HG03469 (cell line): Measurements from ENCODE around the gene PRDM5.

Source experiments
- ATAC-seq: cut with Tn5 transposase; IDR thresholded peaks from one replicate; pipeline ENCODE4 v1.9.1; 2021; ENCODE audit warnings: mild to moderate bottlenecking, moderate library complexity, moderate number of reproducible peaks; ENCODE audit not compliant: unreplicated experiment

The PRDM5 gene

DNA sequence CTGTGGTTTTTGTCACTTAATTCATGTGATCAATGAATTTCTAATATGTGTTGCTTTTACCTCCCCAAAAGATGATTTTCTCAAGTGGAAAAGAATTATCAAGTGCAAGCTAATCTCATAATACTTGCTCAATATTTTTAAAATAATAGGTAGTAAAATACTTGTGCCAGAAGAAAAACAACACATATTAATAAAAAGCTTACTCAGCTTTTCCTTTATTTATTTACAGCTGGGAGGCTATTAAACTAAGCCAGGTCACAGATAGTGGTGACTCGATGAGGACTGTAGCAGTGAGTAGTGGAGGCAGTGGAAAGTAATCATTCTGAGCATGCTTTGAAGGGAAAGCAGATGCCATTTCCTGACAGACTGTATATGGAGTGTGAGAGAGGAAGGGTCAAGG lies 96.1 kb downstream of the PRDM5 start:
- no peak for ATAC-seq

DNA sequence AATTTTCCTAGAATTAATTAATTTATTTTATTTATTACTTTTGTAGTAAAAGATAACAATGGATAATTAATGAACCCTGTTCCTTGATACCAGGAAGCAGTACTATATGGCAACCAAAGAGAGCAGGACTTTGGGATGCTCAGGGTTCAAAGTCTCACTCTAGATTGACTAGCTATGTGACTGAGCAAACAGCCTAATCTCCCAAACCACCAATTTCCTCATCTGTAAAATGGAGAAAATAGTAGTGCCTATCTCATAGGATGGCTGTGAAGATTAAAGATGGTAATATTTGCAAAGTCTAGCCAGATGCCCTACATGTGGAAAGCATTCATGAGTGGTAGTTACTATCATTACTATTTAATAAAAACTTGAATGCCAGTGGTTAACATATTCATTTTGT lies 97.6 kb downstream of the PRDM5 start:
- no peak for ATAC-seq

DNA sequence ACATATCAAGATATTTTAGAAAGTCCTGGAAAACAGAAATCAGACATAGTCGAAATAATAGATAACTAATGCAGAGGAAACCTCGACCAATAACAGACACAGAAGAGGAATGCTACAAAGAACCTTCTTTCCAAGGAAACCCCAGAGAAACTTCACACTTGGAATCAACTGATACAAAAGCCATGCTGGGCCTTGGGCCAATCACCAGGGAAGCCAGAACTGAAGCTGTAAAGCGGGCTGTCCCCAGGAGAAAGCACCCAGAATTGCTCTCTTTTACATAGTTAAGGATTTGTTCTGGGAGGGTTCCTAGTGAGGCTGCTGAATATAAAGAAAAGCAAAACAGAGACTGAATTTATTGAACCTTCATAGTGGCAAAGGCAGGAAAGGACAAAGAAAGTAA lies 100.5 kb downstream of the PRDM5 start:
- ATAC-seq = no peak

DNA sequence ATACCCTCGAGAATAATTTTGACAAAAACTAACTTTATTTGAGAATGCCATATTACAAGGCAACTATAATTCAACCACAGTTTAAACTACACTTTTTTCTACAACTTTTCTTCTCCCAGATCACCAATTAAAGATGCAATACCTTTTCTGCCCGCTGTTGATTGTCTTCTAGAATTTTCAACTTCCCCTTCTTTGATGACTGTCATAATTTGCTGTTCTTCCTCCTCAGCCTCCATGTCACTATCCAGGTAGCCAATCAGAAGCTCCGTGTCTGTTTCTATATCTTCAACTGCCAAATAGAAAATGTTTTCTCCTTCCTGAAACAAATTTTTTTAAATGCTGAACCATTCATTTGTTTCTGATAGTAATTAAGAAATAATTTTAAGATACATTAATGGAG lies 101.5 kb downstream of the PRDM5 start:
- ATAC-seq = no peak

DNA sequence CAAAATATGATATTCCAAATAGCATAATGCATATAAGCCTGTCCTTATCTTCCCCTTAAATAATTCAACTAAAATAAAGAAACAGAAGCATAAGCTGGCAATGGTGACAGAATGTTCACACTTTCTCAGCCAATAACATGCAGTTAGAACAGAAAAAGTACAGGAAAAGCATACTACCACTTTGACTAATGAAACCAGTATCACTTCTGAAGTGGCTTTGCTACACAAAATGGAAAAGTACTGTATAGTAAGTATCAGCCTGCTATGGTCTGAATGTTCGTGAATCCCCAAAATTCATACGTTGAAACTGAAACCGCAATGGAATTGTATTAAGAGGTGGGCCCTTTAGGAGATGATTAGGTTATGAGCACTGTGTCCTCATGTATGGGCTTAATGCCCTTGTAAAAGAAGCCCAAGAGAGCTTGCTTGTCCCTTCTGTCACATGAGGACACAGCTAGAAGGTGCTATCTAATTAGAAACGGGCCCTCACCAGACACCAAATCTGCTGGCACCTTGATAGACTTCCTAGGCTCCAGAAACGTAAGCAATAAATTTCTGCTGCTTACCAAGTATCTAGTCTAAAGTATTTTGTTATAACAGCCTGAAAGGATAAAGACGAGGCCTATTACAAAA lies 102.6 kb downstream of the PRDM5 start:
- peak; percentile 75 for ATAC-seq

DNA sequence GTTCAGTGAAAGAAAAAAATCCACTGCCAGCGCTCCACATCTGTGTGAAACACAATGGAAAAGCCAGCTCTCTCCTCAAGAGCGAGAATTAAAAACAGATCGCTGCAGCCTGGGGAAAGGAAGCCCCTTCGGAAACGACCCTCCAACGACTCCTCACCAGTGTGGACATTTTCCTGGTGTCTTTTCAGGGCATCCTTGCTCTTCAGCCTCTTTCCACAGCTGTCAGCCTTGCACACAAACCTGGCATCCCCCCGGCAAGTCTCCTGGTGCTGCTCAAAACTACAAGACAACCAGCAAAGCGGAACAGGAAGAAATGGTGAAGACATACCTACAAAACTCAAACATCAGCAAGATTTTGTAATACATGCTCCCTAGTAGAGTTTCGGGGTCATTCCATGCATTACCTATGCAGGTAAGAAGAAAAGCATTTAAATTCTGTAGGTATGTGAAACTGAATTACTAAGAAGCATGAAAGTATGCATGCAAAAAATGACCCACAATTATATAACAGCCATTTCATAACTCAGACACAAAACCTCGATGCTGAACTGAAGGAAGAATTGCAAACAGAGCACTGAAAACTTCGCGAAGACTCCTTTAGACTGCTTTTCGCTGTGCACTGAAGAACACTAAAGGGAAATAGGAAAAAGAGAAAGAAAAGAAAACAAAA lies 106.1 kb downstream of the PRDM5 start:
- no peak for ATAC-seq

DNA sequence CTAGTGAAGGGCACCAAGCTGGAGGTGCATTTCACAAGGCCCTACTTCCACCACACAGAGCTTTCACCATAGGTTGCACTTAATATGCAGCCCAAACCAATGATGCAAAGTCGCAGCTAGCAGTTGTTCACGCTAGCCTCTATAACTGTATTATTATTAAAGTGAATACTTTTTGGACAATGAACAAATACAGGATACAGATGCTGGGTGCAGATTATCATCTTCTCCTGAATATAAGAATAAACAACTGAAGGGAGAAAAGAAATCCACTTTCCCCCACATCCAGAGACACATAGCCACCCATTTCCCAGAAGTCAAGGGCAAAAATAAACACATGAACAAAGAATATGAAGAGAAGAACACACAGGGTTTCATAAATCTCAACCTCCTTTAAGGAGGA lies 107.2 kb downstream of the PRDM5 start:
- no peak for ATAC-seq

DNA sequence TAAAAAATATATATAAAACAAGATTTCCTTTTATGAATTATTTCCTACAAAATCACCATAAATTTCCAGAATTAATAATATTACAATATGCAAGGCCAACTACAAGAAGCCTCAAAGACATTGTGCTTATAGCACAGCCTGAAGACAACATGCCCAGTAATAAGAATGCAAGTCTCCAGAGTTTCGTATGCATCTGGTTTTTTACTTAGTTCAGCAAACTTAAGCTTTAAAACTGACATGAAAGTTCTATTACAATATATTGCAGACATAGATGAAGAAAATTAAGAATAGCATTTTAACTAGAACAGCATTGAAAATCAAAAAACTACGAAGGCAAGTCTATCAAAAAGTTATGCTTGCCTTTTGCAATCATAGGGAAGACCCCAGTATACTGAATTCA lies 107.6 kb downstream of the PRDM5 start:
- ATAC-seq = no peak

DNA sequence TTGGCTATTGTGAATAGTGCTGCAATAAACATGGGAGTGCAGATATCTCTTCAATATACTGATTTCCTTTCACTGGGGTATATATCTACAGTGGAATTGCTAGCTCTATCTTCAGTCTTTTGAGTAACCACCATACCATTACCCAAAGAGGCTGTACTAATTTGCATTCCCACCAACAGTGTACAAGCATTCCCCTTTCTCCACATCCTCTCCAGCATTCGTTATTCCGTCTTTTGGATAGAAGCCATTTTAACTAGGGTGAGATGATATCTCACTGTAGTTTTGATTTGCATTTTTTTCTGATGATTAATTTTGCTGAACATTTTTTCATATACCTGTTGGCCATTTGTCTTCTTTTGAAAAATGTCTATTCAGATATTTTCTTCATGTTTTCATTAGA lies 110.3 kb downstream of the PRDM5 start:
- ATAC-seq = no peak

DNA sequence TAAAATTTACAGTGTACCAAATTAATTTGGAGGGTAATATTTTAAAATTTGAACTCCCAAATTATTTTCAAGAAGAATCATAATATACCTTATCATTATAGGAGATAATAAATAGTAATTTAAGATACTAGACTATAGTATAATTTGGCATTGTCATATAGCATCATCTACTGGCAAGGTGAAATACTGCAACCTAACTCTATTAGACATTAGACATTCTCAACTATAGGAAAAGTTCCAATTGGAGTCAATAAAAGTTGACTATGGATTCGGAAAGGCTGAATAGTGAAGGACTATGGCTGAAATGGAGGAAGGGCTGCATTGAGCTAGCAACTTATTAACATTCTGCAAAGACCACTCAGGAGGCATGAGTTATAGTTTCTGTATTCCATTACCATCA lies 113.0 kb downstream of the PRDM5 start:
- no peak for ATAC-seq

DNA sequence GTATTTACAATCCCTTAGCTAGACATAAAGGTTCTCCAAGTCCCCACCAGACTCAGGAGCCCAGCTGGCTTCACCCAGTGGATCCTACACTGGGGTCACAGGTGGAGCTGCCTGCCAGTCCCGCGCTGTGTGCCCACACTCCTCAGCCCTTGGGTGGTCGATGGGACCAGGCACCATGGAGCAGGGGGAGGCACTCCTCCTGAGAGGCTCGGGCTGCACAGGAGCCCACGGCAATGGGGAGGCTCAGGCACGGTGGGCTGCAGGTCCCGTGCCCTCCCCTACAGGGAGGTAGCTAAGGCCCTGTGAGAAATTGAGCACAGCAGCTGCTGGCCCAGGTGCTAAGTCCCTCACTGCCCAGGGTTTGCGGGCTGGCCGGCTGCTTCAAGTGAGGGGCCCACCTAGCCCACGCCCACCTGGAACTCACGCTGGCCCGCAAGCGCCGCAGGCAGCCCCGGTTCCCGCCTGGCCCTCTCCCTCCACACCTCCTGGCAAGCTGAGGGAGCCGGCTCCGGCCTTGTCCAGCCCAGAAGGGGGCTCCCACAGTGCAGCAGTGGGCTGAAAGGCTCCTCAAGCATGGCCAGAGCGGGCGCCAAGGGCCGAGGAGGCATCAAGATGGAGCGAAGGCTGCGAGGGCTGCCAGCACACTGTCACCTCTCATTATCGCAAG lies 113.9 kb downstream of the PRDM5 start:
- no peak for ATAC-seq

DNA sequence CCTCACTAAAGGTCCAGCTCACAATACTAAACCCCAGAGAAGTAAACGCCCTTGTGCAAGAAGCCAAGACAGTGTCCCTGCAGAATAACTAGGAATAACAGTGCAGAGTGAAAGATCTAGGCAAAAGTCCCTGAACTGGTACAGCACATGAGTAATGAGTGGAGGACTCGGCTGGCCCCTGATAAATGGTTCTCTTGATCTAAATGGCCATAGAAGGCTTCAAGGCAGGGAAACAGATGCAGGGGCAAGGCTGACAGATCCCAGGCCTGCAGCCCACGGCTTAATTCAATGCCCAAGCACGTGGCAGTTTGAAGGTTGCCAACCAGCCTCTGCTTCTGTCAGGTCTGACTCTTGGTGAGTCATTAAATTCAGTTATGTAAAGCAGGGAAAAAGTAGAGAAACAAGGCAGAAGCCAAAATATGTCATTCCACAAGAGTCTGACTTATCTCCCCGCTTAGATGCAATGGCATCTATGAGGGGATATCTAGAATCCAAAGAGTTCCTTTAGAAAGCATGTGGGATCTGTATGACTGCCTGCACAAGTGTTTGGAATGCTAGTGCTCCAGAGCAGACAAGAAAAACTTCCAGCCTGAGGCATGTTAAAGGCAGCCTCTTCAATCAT lies 121.3 kb downstream of the PRDM5 start:
- no peak for ATAC-seq

DNA sequence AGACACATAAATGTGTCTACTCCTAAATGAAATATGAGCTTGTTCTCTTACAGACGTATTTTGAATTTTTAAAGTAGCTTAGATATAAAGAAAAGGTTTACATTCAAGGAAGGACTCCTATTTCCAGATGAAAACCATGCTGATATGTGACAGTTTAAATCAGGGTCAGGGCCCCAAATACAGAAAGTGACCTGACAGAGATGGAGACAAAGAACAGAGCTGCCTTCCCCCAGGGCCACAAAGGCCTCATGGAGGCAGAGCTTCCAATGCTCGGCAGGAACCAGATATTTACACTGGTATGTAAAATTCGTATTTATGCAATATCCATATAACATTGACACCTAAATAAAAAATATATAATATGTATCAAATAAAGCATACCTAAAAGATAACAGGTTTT lies 124.0 kb downstream of the PRDM5 start:
- ATAC-seq = no peak

DNA sequence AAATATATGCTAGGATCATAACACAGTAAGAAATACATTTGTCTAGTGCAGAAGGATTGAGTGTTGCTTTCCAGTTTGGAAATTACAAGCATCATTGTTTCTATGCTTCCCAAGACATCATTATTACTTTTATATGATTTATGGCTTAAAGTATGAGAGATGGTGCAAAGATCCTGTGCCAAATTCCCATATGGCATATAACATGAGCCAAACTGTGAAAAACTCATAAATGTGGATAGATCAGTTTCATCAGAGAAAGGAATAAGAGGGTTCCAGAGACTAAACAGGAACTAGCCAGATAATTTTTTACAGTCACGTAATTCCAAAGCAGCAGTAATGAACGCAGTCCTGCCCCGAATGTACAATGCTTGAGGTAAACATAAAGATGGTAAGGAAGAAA lies 126.3 kb downstream of the PRDM5 start:
- ATAC-seq = no peak

DNA sequence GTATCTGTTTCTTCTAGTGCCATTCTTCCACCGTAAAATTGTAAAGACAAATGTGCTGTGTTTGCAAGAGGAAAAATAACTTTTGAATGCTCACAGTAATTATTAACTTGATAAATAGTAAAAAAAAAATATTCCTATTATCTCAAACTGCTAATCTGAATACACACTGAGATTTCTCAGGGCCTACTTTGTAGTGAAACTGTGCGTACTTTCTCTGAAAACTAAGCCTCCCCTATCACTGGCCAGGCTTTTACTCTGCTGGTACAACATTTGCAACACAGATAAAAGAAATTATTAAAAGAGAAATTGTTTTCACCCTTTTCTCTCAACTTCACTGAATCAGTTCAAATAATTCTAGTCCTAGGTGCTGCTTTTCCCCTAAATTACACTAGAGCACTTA lies 137.3 kb downstream of the PRDM5 start:
- ATAC-seq = no peak

DNA sequence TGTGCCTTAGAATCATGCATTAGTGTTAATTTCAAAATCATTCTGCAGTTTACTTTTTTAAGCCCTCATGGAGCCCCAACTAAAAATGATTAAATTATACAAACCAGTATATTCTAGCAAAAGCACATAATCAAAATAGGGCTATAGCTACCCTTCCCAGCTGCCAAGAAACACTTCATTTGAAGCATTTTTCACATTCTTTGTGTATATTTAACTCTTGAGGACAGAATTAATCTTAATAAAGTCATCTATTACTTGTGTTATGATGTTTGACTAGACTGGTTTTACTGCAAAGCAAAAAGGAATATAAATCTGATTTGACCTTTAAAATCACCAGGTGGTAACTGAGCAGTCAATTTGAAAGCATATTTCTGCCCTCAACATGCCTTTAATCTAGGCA lies 145.1 kb downstream of the PRDM5 start:
- no peak for ATAC-seq

DNA sequence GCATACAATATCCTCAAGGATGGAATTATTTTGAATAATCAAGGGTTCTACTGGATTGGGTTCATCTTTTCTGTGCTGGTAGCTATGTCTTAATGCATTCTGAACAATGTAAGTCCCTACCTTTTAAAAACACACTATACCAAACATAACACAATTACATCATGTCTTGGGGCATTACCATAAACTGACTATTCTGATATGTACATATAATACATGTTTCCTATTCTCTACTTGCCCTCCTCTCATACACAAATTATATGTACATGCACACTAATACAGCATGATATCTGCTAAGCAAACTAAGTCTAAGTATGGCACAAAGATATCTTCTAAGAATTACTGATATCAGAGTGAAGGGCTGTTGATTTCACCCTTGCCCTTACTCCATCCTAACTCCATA lies 147.1 kb downstream of the PRDM5 start:
- no peak for ATAC-seq

DNA sequence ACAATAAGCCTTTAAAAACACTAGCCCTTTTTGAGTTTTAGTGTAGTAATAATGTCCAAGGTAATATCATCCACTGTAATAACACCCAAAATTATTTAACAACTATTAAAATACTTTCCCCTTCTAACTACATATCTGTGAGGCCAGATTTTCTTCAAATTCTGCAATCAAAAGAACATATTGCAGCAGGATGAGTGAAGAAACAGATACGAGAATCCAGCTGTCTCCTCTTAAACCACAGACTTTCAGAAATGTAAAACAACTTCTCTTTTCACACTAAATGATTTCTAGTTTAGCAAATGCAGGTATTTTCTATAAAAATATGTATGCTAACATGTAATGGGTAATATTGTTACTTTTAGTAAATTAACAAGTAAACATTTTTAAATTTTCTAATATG lies 148.9 kb downstream of the PRDM5 start:
- peak; percentile 45 for ATAC-seq

DNA sequence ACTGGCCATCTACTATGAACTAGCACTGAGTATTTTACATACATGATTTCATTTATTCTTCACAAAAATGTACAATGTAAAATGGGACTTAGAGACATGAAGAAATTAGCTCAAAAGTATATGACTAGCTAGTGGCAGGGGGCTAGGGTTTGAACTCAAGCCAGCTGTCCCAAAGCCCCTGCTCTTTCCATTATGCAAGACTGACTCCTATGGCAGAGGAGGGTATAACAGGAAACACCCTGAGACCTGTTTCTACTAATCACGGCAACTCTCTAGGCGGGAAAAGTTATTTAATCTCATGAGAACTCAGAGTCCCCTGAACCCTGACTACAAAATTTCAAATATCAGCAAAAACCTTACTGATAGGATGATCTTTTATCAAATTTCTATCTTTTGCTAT lies 150.6 kb downstream of the PRDM5 start:
- ATAC-seq = no peak

DNA sequence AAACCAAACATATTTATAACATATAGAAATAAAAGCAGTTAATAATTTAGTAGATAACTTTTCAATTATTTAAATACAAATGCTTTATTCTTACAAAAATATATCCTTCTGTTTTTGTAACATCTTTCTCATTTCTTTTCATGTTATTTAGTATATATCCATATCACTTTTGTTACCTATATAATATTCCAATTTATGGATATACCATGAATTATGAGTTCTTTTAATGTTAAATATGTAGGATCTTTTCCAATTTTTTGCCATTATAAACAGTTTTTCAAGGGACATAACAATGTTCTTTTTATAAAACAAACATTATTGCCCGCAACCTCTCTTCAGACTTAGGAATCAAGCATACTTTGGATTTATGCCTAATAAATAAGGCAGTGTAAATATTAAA lies 151.6 kb downstream of the PRDM5 start:
- no peak for ATAC-seq

DNA sequence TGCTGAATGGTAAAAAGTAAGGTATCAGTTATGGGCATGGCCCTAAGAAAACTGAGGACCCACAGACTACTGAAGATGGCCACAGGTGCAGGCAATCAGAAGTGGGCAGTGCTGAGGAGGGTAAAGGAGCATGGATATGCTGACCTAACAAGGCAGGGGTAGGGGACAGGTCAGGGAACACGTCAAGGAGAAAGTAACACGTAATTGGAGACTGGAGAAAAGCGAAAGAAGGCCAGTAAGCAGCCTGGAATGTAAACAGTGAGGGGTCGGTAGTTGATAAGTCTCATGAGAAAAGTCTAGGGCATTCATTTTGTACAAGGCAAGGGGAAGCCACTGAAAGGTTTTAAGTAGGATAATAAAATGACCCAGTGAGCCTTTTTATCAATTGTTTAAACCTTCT lies 153.3 kb downstream of the PRDM5 start:
- ATAC-seq = no peak

DNA sequence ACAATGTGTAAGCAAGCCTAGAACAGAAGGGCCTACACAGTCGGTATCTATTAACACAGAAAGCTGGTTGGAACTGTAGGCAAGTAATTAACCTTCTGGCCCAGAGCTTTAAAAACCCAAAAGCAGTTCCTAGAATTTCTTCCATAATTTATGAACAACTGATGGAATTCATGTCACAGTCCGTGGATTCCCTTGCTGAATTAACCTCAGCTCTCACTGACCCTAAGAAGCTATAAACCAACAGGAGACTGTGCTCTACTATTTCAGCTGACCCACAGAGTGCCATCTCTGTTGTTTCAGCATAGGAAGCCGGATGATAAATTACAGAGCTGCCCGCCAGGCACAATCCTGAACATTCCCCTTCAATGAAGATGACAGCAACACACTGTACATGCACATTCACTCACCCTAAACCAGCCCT lies 157.3 kb downstream of the PRDM5 start:
- no peak for ATAC-seq
